GM19455 (cell line): ENCODE results near the gene PRF1.
"Not testable (repeated sequence)": the region's sequence is repeated elsewhere in the genome, so short reads cannot be mapped to it uniquely, and the experiment has no call there.

Source experiments
- ATAC-seq: cut with Tn5 transposase; IDR thresholded peaks from one replicate; pipeline ENCODE4 v1.9.1; 2021; ENCODE audit not compliant: unreplicated experiment

Gene PRF1

DNA sequence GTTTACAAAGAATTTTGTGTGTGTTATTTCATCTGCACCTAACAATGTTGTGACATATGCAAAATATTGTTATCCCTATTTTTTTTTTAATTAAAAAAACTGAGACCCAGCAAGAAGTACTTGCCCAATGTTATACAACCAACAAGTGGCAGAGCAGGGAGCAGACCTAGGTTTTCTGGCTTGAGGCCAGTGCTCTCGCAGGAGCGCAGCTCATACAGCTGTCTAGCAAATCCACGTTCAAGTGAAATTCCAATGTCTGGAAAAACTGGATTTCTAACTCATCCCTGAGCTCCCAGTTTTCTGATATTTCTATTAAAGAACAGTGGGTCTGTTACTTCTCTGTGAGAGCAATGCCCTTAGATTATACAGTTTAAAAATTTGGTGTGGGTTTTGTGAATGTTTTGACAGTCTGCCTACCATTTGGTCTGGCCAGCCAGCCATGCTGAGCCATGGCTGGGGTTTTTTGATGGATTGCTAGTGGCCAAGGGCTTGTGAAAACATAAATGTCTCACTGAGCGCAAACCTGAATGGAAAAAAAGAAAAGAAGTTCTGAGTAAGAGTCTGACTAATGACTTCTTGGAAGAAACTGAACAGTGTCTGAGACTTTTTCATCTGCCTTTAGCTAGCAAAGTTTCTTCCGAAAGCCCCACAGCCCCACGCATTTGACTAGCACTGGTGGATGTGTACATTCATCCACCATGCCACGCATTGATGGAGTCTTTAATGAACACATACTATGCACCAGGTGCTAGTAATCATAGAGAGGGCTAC lies 15.4 kb upstream of the PRF1 start:
- no peak for ATAC-seq

- ATAC-seq, result no peak
These were observed 14.2 kb upstream of the PRF1 start for GRCh38 chr10:70616761-70617160.

DNA sequence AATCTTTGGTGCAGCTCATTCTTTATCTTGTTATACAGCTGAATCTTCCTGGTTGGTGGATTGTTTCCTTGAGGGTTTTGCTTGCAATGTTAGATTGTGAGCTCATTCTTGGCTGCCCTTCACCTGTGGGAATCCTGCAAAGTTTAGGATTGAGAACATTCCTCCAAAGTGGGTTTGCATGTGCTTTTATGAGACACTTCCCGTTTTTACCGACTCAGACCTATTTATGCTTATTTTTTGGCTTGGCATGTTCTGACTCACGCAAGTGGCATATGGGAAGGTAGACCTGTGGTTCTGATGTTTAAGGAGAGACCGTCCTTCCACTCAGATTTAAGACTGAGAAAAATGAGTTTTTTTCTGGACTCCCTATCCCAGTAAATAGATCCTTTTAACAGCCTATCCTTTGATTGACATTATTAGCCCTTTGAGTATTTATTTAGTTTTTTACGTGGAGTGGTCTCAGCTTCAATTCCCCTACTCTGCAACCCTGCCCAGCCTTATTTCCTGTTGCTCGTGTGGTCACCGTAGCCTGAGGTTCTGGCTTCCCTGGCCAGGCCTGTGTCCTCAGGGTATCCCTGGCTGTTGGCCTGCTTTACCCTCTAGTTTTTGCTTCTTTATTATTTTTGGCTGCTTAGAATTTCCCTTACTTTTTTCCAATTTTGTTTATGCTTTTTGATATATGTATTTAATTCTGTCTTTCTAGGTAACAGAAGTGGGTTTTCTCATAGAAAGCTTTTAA lies 13.4 kb upstream of the PRF1 start:
- ATAC-seq, result no peak

DNA sequence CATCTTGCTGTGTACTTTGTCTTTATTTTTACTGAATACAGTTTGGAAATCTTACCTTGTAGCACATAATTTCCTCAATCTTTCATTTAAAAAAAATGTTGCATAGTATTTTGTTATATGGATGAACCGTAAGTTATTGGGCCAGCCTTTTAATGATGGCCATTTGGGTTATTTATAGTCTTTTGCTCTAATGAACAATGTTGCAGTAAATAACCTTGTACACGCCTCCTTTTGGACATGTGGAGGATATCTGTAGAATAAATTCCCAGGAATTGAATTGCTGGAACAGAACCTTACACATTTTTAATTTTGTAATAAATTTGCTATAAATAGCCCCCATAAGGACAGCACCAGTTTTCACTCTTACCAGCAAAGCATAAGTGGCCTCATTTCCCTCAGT lies 12.7 kb upstream of the PRF1 start:
- ATAC-seq, result no peak

DNA sequence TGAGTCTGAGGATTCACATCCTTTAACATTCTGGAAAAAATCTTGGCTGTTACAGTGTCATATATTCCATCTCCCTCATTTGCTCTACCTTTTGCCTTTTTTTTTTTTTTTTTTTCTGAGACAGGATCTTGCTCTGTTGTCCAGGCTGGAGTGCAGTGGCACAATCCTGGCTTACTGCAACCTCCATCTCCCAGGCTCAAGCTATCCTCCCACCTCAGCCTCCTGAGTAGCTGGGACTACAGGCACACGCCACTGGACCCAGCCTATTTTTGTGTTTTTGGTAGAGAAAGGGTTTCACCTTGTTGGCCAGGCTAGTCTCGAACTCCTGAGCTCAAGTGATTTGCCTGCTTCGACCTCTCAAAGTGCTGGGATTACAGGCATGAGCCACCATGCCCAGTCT lies 11.8 kb upstream of the PRF1 start:
- not testable (repeated sequence) for ATAC-seq

GRCh38 chr10:70613941-70614340 lies 11.4 kb upstream of the PRF1 start:
- no peak for ATAC-seq

DNA sequence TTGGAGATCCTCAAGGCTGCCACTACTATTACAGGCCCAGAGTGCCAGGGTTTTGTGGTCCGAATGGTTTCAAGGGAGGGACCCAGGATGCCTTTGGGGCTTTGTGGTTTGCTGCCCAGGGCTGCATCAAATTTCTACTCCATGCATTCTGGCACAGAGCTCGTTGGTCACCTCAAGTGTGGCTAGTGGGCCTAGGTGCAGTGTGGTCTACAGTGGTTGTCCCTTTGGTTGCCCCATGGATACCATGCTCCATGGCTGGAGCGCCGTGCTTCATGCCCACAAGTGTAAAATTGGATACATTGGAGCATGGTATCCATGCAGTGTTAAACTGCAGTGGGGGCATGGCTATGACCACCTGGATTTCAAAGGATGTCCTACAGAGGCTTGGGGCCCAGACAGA lies 5.4 kb upstream of the PRF1 start:
- ATAC-seq, result no peak

GRCh38 chr10:70605161-70605560 lies 2.6 kb upstream of the PRF1 start:
- ATAC-seq, result no peak

- ATAC-seq, result no peak
These were observed 1.6 kb upstream of the PRF1 start for GRCh38 chr10:70604106-70604505.

DNA sequence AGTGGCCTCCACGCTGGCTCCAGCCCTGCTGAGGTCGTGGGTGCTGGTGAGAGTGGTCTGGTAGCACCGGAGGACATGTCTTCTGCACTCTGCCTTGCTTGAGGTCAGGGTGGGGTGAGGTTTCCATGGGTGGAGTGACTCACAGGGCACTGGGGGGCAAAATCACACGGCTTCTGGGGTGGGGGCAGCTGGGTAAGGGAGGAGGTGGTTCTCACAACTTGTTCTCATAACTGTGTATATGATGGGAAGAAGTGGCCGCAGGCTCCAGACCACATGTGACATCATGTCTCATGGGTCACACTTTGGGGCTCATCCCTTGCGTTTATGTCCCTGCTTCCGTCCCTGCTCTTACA lies 884 bp upstream of the PRF1 start:
- ATAC-seq, result no peak

GRCh38 chr10:70601746-70602145 lies 795 bp downstream of the PRF1 start:
- no peak for ATAC-seq

DNA sequence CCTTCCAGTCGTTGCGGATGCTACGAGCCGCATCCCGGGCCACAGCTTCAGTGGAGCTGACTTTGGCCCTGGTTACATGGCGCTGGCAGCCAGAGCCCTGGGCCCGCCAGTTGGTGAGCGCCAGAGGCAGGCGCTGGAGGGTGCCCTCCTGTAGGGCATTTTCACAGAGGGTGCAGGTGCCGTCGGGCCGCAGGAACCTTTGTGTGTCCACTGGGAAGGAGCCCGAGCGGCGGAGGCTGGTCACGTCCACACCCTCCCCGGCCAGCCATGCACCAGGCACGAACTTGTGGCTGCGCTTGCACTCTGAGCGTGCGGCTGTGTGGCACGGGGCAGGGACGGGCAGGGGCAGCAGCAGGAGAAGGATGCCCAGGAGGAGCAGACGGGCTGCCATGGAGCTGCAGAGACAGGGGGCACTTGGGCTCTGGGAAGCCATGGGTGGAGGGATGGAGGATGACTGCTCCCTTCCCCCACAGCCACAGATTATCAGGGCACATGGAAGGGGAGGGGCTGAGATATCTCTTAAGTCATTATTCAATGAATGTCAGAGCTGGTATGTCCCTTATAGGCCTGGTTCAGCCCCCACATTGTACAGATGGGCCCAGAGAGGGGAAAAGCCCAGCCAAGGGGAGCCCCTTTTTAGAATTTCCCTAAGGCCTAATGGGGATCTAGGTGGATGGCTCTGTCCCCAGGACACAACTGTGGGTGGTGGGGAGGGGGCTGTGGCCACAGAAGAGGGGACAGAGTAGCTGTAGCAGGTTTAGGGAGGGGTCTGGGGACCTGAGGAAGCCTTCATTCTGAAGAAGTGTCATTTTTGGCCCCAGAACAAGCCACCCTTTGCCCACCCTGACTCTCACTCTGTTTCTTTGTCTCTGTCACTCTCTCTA lies 1.8 kb downstream of the PRF1 start:
- no peak for ATAC-seq

DNA sequence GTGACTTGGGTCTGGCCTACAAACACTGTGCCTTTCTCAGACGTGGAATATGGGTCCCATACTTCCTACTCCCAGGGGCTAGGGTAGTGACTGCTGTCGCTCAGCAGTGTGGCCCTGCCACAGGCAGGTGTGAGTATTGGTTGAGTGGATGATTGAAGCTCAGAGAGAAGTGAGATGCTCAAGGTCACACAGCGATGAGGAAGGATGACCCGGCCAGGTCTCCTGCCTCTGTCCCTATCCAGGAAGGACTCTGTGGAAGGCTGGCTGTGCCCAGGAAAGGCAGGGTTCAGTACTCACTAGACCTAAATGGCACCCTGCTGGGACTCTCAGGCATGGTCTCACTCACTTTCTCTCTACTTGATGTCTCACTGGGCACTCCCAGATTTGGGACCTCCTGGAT lies 2.8 kb downstream of the PRF1 start:
- ATAC-seq, result no peak

DNA sequence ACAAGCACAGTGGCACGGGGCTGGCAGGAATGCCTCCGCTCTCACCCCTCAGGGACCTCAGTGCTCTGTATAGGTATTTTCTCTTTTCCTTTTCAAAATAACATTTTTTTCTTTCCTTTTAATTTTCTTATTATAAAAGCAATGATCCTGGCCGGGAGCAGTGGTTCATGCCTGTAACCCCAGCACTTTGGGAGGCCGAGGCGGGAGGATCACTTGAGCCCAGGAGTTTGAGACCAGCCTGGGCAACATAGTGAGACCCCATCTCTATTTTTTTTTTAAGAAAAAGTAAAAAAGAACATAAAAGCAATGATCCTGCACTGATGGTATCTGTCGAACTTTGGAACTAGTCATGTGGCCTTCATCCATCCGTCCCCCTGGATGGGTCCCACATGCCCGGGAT lies 3.2 kb downstream of the PRF1 start:
- ATAC-seq, result no peak

GRCh38 chr10:70598857-70599295 lies 3.7 kb downstream of the PRF1 start:
- no peak for ATAC-seq

- ATAC-seq, result no peak
These were observed 4.4 kb downstream of the PRF1 start for GRCh38 chr10:70597856-70598815.

- no peak for ATAC-seq
These were observed 5.4 kb downstream of the PRF1 start for GRCh38 chr10:70596860-70597809.

DNA sequence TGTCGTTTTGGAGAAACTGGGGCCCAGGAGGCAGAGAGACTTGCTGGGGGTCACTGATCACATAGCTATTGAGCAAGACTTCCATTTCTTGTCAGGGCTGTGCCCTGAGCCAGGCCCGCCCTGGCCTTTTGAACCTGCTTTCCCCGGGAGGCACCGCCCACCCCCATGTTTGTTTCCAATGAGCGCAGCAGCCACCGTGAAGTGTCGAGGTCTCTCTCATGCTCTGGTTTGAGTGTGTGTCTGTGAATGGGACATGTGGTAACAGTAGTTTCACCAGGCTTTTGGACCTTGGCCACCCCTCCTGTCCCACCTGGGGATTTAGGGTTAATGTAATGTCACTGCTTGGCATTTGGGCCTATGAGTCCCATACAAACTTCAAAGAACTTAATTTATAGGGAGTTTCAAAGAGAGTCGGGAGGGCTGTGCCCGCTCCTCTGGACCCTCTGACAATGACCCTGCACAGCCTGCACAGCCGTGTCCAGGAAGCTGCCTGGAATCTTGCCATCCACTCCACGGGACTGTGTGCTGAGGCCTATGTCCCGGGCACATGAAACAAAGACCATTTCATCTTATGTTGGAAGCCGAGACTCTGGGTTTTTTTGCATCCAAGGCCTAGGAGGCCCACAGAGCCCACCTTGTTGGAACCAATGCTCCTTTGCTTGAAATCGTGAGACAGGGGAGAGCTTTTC lies 6.3 kb downstream of the PRF1 start:
- no peak for ATAC-seq

DNA sequence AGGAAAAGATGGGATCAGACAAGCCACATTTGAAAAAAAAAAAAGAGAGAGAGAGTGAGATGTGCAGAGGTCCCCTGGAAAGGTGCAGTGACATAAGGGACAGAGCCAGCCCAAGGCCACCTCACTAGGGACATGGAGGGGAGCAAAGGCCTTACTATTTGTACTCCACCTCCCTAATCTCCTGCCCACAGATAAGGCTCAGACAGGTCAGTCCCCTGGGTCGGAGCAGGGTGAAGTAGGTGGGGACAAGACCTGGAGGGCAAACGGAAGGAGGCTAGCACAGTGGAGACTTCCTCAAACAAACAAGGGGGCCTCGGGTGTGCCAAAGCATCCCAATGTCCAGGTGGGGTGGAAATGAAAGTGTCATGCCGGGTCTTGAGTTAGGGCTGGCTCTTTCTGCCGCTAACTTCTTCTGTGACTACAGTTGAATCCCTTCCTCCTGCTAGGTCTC lies 7.0 kb downstream of the PRF1 start:
- no peak for ATAC-seq
